Suprapubic skin (tissue), 4 donors: ENCODE results near the gene ARVCF. TPM values are rescaled to one million over a fixed set of nuclear protein-coding genes. Genes with fewer than 3 reads are reported as not detected.

Experiments
- DNase-seq, 2 donors: peaks; one replicate each; pipeline ENCODE4 v3.0.0-alpha.2; 2019; ENCODE audit warnings: low spot score in 2 of 2
- H3K27ac ChIP-seq: fragments of 200-600 bp; sonication (generic); one replicate; pipeline ENCODE4 v1.5.1; 2019
- H3K27me3 ChIP-seq: fragments of 200-600 bp; sonication (generic); one replicate; pipeline ENCODE4 v1.5.1; 2019
- H3K36me3 ChIP-seq: fragments of 200-600 bp; sonication (generic); one replicate; pipeline ENCODE4 v1.5.1; 2019
- H3K4me1 ChIP-seq: fragments of 200-600 bp; sonication (generic); one replicate; pipeline ENCODE4 v1.5.1; 2019
- H3K4me3 ChIP-seq: fragments of 200-600 bp; sonication (generic); one replicate; pipeline ENCODE4 v1.5.1; 2019; ENCODE audit warnings: mild to moderate bottlenecking
- H3K9me3 ChIP-seq: fragments of 200-600 bp; sonication (generic); one replicate; pipeline ENCODE4 v1.5.1; 2019
- EP300 ChIP-seq: sonication (generic); formaldehyde crosslinking; IDR thresholded peaks from one replicate; pipeline ENCODE4 v1.6.1; 2017; ENCODE audit warnings: antibody characterized with exemption
- POLR2A ChIP-seq, 2 donors: fragments of 450-650 bp; IDR thresholded peaks; one replicate each; pipeline ENCODE4 v1.6.1; 2017; ENCODE audit warnings: antibody characterized with exemption in 2 of 2, mild to moderate bottlenecking in 2 of 2, moderate library complexity in 2 of 2
- POLR2AphosphoS5 ChIP-seq, 3 donors: sonication (generic); formaldehyde crosslinking; IDR thresholded peaks; one replicate each; pipeline ENCODE4 v1.6.1; 2017; ENCODE audit warnings: antibody characterized with exemption in 3 of 3
- WGBS: methylation state at CpG from one replicate; pipeline ENCODE4 v1.1.5; 2018; 5-methylcytosine and 5-hydroxymethylcytosine counted together
- total RNA-seq, 4 donors: library from RNA; depleted of rRNA; stranded (reverse); fragments of >200 nt; gene quantifications; one replicate each; pipeline ENCODE4 v1.1.0, GENCODE V29; 2016
- TF ChIP-seq, protein P1 (sequence below), 2 donors: fragments of 200-600 bp in 1 of 2; fragments of 450-650 bp in 1 of 2; sonication (generic) in 1 of 2; IDR thresholded peaks; one replicate each; pipeline ENCODE4 v1.5.1; 2016 to 2019; ENCODE audit warnings: antibody characterized with exemption in 2 of 2, mild to moderate bottlenecking in 1 of 2, moderate library complexity in 1 of 2

ARVCF gene
- total RNA-seq, 4 donors from 2014 or later: 22.9 to 38.4 (median 26.0) TPM

DNA sequence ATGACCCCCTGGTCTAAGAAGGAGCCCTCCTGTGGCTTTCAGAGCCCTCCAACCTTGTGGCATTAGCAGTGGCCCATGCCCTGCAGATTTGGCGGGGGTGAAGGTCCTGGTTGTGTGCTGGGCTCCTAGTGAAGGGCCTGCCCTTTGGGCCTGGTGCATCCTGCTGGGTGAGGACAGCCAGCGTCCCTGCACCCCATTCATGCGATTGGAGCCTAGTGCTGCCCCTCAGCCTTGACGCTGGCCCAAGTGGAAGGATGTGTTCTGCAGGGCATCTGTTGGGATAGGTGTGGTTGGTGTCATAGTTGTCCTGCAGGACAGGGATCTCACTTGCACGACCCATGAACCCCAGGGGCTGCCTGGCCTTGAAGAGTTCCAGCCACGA lies 35.3 kb upstream of the ARVCF start:
- WGBS: 100% methylated on average over 5 of the region's 6 CpGs
- H3K36me3 ChIP-seq: peaks cover 64% of the 10 kb centered on the region

DNA sequence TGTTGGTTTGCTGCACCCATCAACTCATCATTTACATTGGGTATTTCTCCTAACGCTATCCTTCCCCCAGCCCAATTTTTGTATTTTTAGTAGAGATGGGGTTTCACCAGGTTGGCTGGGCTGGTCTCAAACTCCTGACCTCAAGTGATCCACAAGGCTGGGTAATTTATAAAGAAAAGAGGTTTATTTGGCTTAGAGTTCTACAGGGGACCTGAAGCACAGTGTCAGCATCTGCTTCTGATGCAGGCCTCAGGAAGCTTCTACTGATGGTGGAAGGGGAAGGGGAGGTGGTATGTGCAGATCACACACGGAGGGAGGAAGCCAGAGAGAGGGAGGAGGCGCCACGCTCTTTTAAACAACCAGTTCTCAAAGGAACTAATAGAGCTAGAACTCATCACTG lies 30.1 kb upstream of the ARVCF start:
- TF ChIP-seq POLR2AphosphoS5 (IDR thresholded peaks at IDR 0.05) (no peak), EP300 (no peak), POLR2A (IDR thresholded peaks at IDR 0.05) (no peak)
- TF ChIP-seq, protein P1, sequence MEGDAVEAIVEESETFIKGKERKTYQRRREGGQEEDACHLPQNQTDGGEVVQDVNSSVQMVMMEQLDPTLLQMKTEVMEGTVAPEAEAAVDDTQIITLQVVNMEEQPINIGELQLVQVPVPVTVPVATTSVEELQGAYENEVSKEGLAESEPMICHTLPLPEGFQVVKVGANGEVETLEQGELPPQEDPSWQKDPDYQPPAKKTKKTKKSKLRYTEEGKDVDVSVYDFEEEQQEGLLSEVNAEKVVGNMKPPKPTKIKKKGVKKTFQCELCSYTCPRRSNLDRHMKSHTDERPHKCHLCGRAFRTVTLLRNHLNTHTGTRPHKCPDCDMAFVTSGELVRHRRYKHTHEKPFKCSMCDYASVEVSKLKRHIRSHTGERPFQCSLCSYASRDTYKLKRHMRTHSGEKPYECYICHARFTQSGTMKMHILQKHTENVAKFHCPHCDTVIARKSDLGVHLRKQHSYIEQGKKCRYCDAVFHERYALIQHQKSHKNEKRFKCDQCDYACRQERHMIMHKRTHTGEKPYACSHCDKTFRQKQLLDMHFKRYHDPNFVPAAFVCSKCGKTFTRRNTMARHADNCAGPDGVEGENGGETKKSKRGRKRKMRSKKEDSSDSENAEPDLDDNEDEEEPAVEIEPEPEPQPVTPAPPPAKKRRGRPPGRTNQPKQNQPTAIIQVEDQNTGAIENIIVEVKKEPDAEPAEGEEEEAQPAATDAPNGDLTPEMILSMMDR (IDR thresholded peaks at IDR 0.05): no peak
- no peak overlapping the region for H3K27ac ChIP-seq
- WGBS: 88% methylated on average over 4 of the region's 4 CpGs
- H3K4me1 ChIP-seq: no peaks in the 10 kb centered on the region
- no peak for DNase-seq
- no peaks in the 10 kb centered on the region for H3K9me3 ChIP-seq
- no peaks in the 10 kb centered on the region for H3K27me3 ChIP-seq
- H3K36me3 ChIP-seq: peaks cover 45% of the 10 kb centered on the region
- no peak overlapping the region for H3K4me3 ChIP-seq

More for the DNA sequence above, 35.3 kb upstream of the ARVCF start:
- Histone ChIP-seq H3K9me3 (no peaks in the 10 kb centered on the region), H3K4me3 (no peak overlapping the region), H3K4me1 (no peaks in the 10 kb centered on the region), H3K27me3 (no peaks in the 10 kb centered on the region), H3K27ac (no peak overlapping the region)
- no peak for DNase-seq
- TF ChIP-seq EP300 (no peak), POLR2A (IDR thresholded peaks at IDR 0.05) (no peak), POLR2AphosphoS5 (IDR thresholded peaks at IDR 0.05) (no peak)
- TF ChIP-seq, protein P1 (IDR thresholded peaks at IDR 0.05): no peak

DNA sequence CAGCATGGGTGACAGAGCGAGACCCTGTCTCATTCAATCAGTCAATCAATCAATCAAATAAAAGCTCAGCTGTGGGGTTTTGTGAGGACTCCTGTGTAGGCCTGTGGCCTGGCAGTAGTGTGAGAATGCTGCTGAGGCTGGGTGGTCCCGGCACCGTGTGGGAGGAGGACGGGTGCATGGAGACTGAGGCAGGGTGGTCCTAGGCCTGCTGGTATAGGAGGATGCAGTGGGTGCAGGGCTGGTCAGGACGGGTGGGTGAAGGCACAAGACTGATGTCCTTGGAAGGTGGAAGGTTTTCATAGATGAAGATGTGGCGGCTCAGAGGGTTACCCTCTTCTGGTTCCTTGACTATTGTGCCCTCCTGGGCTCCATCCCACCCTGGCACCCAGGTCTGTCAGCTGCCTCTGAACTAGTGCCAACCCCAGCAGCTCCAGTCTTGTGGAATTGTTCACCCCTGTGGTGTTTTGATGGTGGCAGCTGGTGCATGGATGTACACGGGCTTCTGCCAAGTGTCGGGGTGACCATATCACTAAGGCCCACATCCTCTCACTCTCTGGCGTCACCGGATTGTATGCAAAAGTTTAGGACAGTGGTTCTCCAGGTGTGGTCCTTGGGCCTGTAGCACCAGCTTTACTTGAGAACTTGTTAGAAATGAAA lies 28.0 kb upstream of the ARVCF start:
- Histone ChIP-seq H3K4me1 (no peaks in the 10 kb centered on the region), H3K27me3 (no peaks in the 10 kb centered on the region), H3K9me3 (no peaks in the 10 kb centered on the region), H3K27ac (no peak overlapping the region), H3K36me3 (peaks cover 52% of the 10 kb centered on the region), H3K4me3 (no peak overlapping the region)
- TF ChIP-seq POLR2A (IDR thresholded peaks at IDR 0.05) (no peak), EP300 (no peak), POLR2AphosphoS5 (IDR thresholded peaks at IDR 0.05) (no peak)
- TF ChIP-seq, protein P1 (IDR thresholded peaks at IDR 0.05): no peak
- 91% methylated on average over 10 of the region's 10 CpGs for WGBS
- no peak for DNase-seq

DNA sequence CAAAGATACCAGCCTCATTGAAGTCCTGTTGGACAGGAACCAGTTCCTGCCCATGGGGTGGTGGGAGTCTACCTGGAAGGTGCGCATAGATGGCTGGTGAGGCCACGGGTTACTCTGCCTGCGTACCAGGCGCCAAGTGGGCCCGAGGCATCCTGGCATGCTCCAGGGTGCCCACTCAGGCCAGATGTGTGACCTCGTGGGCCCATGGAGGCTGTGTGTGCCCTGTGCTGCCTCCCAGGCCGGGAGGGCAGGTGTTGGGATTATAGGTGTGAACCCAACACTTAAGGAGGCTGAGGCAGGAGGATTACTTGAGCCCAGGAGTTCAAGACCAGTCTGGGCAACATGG lies 27.3 kb upstream of the ARVCF start:
- Histone ChIP-seq H3K9me3 (no peaks in the 10 kb centered on the region), H3K4me1 (no peaks in the 10 kb centered on the region), H3K4me3 (no peak overlapping the region), H3K27ac (no peak overlapping the region), H3K36me3 (peaks cover 58% of the 10 kb centered on the region), H3K27me3 (no peaks in the 10 kb centered on the region)
- TF ChIP-seq POLR2A (IDR thresholded peaks at IDR 0.05) (no peak), POLR2AphosphoS5 (IDR thresholded peaks at IDR 0.05) (no peak), EP300 (no peak)
- TF ChIP-seq, protein P1 (IDR thresholded peaks at IDR 0.05): no peak
- 80% methylated on average over 7 of the region's 7 CpGs for WGBS
- DNase-seq: no peak

DNA sequence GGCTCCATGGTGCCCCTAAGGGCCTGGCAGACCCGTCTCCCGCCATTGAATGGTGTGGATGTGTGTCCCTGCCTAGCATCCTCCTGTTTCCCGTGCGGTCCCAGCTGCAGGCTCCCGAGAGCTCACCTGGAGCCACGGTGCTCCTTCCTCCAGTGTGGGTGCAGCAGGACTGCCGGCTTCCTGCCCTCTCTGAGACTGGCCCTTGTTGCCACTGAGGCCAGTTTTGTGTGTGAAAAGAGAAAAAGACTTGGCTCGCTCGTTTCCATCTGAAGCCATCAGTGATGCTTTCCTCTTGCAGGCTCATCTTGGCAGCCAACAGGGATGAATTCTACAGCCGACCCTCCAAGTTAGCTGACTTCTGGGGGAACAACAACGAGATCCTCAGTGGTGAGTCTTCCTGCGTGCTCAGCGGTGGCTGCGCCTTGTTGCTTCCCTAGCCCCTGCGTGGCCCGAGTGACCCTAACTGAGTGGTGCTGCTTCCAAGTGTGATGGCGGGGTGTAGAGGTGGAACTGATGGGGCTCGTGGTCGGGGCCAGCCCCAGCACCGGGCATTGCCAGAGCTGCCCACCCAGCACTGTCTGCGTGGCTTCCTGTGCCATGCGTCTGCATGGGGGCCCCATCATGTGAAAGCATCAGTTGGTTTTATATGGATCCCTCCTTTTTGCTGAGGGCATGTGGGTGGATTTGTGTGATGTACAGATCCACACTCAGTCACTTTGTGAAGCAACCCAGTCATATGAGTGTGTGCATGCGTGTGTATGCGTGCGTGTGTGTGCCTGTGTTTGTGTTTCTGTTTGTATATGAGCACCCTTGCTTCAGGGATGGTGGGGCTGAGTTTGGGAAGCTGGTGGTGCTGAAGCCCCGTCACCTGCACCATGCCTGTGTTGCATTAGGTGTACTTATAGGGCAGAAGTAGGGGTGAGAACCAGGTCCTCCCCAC lies 26.7 kb upstream of the ARVCF start:
- Histone ChIP-seq H3K27ac (no peak overlapping the region), H3K9me3 (no peaks in the 10 kb centered on the region), H3K4me1 (no peaks in the 10 kb centered on the region), H3K4me3 (no peak overlapping the region), H3K27me3 (no peaks in the 10 kb centered on the region), H3K36me3 (peaks cover 65% of the 10 kb centered on the region)
- TF ChIP-seq EP300: no peak
- DNase-seq: no peak
- 92% methylated on average over 23 of the region's 26 CpGs for WGBS
